Effector CD8-positive, alpha-beta T cell (primary cell): Measurements from ENCODE around the gene GSE1.

Experiments
- DNase-seq: peaks from one replicate; lab custom pipeline; 2025; lab: John Stamatoyannopoulos, UW

GSE1 gene

DNA sequence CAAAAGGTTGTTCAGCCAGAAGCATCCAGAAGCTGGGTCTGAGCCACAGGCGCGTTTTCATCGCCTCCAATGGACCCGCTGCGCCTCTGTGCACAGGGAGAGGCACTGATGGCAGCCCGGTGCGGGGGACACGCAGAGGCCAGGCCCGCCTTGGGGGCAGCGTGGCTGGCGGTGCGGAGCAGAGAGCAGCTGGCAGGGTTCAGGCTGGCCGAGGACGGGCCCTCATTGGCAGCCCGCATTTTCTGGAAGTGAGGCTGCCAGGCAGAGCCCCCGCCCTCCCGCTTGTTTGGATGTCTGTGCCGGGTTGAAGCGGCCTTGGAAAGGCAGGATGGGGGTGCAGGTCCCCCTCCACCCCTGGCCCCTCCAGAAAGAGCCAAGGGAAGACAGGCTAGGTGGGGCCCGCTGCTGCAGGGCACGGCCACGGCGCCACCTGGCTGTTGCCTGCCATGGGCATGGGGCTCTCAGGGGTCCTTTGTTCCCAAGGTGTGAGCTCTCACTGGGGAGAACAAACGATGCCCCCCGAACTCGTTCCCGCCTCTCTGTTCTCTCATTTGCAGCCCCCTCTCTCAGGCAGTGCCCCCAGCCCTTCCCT lies 18.8 kb downstream of the GSE1 start:
- no peak for DNase-seq

DNA sequence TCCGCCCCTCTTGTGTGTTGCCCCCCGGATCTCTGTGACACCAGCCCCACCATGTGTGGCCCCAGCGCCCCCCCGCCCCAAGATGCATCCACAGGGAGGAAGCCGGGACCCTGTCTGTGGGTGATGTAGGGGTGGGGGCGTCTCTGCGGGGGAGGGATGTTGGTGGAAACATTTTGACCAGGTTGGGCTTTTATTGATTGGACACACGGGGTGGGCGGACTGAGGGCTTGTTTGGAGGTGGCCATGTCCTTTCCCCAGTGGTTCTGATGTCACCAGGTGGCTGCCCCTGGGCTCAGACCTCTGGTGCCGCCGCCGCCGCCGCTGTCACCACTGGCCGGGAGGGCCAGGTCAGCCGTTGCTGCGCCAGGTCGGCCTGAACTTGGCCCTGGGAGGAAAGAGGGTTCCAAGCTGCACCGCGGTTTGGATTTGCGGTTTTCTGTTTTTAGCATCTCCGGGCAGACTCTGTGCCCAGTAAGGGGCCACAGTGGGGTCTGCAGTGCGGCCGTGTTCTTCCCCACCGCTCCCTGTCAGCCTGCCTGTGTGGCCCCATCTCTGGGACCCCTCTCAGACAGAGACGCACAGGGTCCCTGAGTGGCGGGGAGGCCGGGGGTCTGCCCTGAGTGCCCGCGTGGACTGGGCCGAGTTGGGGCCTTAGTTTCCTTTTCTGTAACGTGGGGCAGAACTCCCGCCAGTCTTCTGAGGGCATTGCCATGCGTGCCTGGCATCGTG lies 19.8 kb downstream of the GSE1 start:
- DNase-seq: no peak

DNA sequence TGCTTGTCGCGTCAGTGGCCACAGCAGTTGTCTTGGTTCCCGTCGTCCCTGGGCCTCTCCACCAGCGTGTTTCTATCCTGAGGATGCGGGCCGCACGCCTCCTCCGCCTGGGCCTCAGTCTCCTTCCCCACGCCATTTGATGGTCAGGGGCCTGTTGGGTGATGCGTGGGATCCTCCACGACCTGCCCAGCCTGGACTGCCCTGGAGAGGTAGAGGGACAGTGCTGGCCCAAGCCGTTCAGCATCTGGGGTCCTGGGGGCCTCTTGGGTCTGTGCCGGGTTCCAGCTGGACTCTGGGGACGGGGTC lies 20.3 kb downstream of the GSE1 start:
- DNase-seq: no peak

GRCh38 chr16:85633888-85634287 lies 20.8 kb downstream of the GSE1 start:
- no peak for DNase-seq

DNA sequence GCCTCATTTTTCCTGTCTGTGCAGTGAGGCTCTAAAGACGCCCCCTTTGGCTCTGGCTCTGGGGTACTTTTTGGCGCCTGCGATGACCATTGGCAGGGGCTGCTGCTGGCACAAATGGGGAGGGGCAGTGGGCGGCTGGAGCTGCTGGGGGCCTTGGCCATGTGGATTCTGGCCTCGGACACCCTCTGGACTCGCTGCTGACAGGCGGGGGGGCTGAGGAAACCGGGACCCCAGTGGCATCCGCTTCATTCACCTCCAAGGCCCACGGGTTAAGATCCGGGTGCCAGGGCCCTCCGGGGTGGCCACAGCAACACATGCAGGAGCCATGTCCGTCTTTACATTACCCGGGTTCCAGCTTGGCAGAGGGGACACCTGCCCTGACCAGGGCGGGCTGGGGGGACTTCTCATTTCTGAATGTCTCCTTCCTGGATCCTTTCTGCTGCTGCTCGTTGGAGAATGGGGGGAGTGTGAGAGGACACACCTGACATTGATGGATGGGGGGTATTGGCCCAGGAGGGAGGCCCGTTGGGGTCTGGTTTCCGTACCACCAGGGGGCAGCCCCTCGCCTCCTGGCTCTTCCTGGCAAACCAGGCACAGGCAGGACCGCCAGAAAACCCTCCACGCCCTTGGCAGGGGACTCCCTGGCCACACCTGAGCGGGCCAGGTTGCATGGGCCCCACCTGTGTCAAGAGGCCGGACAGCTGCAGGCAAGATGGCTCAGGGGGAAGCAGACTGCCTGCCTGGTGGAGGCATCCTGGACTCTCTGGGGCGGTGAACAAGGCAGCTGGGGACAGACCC lies 21.8 kb downstream of the GSE1 start:
- no peak for DNase-seq

DNA sequence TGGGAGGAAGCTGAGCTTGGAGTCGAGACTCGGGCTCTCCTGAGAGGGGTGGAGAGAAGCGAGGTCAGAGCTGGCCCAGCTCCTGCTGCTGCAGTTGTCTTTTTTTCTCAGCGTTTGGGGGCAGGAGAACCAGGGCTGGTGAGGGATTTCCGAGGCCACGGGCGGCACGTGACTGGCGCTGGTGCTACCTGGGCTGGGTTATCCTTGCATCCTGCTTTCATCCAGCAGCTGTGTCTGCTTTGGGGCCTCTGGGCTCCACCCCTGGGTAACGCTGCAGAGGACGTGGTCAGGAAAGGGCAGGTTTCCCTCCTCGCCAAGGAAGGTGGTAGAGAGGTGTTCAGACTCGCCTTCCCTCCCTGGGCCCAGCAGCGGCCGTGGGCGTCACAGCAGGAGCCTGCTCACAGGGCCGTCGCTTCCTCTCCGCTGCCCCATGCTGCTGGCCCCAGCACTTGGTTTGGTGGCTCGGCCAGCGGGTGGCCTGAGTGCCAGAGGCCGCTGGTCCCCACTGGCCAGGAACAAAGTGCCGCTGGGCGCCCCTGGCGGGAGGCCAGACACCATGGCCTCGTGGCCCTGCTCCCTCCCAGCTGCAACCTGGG lies 22.5 kb downstream of the GSE1 start:
- DNase-seq: no peak

DNA sequence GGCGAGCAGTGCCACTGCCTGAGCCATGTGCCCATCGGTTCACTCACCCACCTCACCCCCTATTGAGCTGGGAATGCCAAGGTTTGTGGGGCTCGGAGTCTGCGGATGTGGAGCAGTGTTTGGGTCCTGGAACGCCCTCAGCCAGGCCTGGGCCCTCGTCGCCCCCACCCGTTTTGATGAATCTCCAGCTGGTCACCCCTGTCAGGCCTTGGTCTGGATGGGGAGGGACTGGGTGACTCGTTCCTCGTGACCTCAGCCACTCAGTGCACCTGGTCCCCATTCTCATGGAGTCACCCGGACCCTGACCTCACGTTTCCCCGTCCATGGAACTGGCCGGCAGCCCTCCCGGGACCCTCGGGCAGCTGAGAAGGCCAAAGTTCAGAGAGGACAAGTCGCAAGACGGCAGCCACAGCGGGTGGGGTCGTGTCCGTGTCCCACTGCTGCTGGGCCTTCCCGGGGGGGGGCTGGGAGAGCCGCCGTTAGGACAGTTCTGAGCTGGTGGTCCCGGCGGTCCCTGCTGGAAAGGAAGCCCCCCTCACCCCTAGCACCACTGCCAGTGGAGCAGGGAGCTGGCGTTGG lies 23.2 kb downstream of the GSE1 start:
- DNase-seq: no peak

DNA sequence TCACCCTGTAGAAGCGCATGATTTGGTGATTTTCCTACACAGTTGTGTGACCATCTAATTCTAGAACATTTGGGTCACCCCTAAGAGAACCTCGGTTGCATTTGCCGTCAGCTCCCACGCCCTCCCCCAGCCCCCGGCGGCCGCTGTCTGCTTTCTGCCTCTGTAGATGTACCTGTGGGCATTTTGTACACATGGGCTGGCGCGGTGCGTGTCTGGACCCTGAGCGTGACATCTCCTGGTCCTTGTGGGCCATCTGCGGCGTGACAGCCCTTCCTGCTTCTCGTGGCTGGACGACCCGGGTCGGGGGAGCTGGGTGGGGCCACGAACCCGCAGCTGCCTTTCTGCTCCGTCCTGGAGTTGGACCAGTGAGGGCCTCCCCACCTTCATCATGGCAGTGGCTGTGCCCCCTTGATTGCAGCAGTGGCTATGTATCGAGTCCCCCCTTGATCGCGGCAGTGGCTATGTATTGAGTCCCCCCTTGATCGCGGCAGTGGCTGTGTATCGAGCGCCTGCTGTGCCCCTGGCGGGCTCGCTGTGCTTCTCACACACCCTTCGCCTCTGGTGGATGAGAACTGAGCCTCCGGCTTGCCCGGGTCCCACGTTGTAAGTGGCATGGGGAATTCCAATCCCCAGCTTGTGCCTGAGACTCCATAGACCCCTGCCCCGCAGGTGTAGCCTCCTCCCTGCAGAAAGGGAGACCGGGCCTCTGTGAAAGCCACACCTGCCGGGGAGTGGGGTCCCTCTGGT lies 24.1 kb downstream of the GSE1 start:
- DNase-seq: no peak

DNA sequence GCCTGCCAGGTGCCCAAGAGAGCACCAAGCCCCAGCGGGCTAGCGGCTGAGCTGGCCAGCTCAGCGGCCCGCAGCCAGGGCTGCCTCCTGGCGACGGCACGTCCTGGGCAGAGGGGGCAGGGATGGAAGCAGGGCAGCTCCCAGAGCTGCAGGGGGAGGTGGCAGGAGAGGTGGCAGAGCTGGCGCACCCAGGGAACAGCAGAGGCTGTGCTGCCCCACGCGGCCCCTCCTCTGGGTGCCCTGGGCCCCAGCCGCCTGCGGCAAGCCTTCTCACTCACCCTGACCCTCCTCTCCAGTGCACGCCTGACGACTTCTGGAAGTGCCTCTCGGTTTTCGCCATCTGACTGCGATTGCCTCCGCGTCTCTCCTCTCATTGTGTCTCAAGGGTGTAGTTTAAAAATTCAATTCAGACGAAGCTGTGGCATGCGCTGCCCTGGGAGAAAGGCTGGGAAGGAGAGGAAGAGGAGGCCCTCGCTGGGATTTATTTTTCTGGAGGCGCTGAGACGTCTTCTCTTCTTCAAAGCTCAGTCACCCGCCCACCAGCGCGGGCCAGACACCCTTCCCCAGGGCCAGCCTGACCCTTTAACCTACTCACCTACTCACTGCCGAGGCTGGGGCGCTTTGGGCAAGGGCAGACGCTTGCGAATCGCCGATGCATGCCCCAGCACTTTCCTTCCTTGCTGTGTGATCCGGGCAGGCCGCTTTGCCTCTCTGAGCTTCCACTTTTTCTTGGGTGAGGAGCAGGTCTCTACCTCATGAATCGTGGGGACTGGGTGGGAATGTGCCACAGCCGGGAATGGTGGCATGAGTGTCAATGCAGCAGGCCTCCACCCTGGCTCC lies 24.9 kb downstream of the GSE1 start:
- no peak for DNase-seq

- no peak for DNase-seq
Measured at GRCh38 chr16:85638695-85639409, 25.7 kb downstream of the GSE1 start.

DNA sequence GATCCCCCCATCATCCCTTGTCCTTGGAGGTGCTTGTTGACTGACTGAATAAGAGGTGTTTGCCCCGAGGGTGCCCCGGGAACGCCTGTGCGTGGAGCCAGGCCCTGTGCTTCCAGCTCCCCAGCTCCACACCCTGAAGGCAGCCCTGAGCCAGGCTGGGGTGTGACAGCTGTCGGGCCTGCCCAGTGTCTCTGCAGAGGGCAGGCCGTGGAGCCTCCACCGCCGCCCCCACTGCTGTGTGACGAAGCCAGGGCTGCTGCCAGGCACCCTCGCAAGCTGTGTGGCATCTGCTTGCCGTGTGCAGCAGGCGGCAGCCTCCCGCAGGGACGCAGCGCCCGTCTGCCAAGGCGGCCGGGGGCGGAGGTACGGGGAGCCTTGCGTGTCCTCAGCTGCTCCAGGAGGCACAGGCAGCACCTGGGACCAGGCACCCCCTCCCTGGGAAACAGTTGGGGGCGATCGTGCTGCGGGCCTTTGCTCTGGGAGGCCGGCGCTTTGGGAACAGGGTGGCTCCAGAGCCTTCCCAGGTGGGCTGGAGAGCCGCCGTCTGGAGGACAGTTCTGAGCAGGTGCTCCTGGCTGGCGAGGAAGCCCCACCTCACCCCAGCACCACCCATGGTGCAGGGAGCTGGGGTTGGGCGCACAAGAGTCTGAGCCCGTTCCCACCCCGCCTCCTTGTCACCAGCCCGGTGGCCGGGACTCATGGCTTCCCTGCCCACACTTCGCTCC lies 26.6 kb downstream of the GSE1 start:
- no peak for DNase-seq

GRCh38 chr16:85640254-85640558 lies 27.1 kb downstream of the GSE1 start:
- no peak for DNase-seq

DNA sequence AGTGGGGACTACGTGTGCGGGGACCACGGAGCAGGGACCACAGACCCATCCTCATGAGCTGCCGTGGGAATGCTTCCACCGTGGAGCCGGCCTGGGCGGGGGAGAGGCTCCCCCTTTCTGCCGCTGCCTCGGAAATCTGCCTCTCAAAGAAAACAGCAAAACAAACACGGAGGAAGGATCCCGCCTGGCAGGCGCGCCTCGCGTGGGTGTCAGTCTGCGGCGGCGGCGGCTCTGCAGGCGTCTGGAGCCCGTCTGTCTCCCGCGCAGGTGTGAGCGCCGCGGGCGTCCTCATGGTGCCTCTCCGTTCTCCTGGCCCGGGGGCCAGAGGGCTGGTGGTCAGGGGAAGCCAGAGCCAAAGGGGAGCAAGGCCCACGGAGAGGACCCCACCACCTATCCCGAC lies 27.5 kb downstream of the GSE1 start:
- no peak for DNase-seq

GRCh38 chr16:85641305-85641704 lies 28.2 kb downstream of the GSE1 start:
- no peak for DNase-seq

GRCh38 chr16:85641776-85642176 lies 28.7 kb downstream of the GSE1 start:
- DNase-seq: no peak

GRCh38 chr16:85642762-85643358 lies 29.7 kb downstream of the GSE1 start:
- DNase-seq: no peak

DNA sequence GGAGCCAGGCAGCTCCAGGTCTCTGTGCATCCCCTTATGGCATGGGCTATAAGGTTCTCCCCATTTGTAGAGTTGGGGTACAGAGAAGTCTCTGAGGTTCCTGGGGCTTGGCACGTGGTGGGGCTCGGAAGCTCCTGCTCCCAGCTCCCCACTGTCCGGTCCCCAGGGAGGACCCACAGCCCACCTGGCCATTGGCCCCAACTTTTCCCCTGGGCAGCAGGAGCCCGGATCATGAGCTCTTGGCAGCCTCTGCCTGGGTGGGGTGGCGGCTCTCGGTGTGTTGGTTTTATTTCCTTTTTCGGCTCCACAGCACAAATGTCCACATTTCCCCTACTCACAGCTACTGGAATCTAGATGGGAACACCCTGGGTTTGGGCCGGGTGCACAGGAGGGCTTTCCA lies 30.5 kb downstream of the GSE1 start:
- DNase-seq: no peak

- no peak for DNase-seq
Measured at GRCh38 chr16:85644093-85644712, 31.1 kb downstream of the GSE1 start.

DNA sequence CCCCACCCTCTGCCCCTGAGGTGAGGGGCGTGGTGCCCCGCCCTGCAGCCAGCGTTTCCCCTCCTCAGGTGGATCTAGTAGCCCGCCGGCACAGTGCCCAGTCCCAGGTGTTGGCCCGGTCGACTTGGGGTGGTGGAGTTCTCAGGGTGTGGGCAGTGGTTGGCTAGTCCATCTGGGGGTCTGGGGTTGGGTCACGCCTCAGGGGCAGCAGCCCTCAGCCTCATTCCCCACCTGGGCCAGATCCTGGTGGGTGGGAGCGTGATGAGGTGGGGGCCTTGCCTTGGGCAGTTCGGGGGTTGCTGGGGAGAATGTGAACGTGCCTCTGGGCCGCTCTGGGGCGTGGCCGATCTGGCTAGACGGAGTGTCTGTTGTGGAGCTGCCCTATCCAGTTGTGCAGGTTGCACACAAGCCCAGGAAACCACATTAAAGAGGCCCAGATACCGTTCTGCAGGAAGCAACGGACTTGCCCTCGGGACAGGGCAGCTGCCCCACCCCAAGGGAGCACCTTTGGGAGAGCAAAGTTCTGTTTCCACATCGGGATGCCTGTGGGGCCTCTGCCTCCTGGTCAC lies 32.0 kb downstream of the GSE1 start:
- DNase-seq: no peak
